Measurements from ENCODE around the gene ANAPC7.

- TF ChIP-seq, protein P1, sequence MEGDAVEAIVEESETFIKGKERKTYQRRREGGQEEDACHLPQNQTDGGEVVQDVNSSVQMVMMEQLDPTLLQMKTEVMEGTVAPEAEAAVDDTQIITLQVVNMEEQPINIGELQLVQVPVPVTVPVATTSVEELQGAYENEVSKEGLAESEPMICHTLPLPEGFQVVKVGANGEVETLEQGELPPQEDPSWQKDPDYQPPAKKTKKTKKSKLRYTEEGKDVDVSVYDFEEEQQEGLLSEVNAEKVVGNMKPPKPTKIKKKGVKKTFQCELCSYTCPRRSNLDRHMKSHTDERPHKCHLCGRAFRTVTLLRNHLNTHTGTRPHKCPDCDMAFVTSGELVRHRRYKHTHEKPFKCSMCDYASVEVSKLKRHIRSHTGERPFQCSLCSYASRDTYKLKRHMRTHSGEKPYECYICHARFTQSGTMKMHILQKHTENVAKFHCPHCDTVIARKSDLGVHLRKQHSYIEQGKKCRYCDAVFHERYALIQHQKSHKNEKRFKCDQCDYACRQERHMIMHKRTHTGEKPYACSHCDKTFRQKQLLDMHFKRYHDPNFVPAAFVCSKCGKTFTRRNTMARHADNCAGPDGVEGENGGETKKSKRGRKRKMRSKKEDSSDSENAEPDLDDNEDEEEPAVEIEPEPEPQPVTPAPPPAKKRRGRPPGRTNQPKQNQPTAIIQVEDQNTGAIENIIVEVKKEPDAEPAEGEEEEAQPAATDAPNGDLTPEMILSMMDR (IDR thresholded peaks at IDR 0.05; ENCODE audit: low read length), result no peak
- TF ChIP-seq EZH2 (optimal IDR thresholded peaks at IDR 0.05; ENCODE audit: low read depth, low read length), result no peak
Observed at GRCh38 chr12:110426406-110426805, 22.9 kb upstream of the ANAPC7 start.
